ENCODE data around the gene CNTNAP4. TPM values are rescaled to one million over a fixed set of nuclear protein-coding genes. Genes with fewer than 3 reads are reported as not detected.

CNTNAP4 gene
- total and polyA plus RNA-seq, 2 of the 8 experiments (the other 6 are each of a cell fraction or from before 2014, with no cell fraction given), result not detected

DNA sequence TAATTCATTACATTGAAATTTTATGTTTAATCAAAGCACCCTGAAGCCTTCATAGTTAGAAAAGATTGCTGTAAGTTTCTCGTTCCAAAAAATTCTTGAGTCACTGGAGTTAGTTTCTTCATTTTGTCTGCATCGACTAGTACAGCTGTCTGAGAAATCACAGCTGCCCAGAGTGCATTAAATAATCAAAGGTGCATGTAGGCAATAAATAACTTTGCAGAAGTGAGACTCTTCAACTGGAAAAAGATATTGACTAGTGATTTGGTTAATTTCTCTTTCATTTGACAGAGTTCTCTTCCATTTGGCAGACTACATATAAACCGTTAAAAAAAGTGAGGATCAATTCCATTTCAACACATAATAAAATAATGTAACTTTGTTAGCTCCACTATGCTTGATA lies 234.0 kb downstream of the CNTNAP4 start:
- no peak overlapping the region for H3K4me2 ChIP-seq (ENCODE audit: insufficient read depth in 1 of 2, low read depth in 2 of 2, low read length in 2 of 2)
- H3K4me3 ChIP-seq (ENCODE audit: extremely low read depth in 1 of 4, insufficient read depth in 2 of 4, low read depth in 3 of 4, low read length in 4 of 4), result no peak overlapping the region
- no peak overlapping the region for H4K8ac ChIP-seq (ENCODE audit: extremely low read depth, insufficient read depth, low read length)
- TF ChIP-seq SP2 (IDR thresholded peaks at IDR 0.05; ENCODE audit: low read length), result no peak
- no peak for TF ChIP-seq JUND (IDR thresholded peaks at IDR 0.05; ENCODE audit: low read length)
- TF ChIP-seq RNF2 (IDR thresholded peaks at IDR 0.05; ENCODE audit: borderline replicate concordance, low read depth, low read length, missing control alignments, poor library complexity, severe bottlenecking), result no peak
- no peak for TF ChIP-seq RFX5 (IDR thresholded peaks at IDR 0.05; ENCODE audit: borderline replicate concordance, low read depth, low read length)
- TF ChIP-seq KDM1A (IDR thresholded peaks at IDR 0.05; ENCODE audit: borderline replicate concordance, low read length), result no peak
- TF ChIP-seq CEBPB (IDR thresholded peaks at IDR 0.05; ENCODE audit: low read depth, low read length), result no peak
- TF ChIP-seq KDM5A (IDR thresholded peaks at IDR 0.05; ENCODE audit: low read length), result no peak
- no peak for TF ChIP-seq MAFK (IDR thresholded peaks at IDR 0.05; ENCODE audit: low read depth, low read length)
- TF ChIP-seq HDAC2 (IDR thresholded peaks at IDR 0.05; ENCODE audit: borderline replicate concordance in 1 of 2, low read depth in 2 of 2, low read length in 2 of 2), result no peak
- TF ChIP-seq CBX8 (IDR thresholded peaks at IDR 0.05; ENCODE audit: borderline replicate concordance, low read depth, low read length), result no peak
- POLR2A ChIA-PET (ENCODE audit: partially characterized antibody), result no interaction called here
- H3K27ac ChIP-seq (ENCODE audit: low read depth, low read length), result no peak overlapping the region
- no peak overlapping the region for H3K56ac ChIP-seq (replicated peaks; ENCODE audit: insufficient read length, low read depth, low read length)
- H3K9me3 ChIP-seq (ENCODE audit: insufficient read depth in 2 of 2, low read depth in 1 of 2, low read length in 1 of 2), result no peaks in the 10 kb centered on the region
- H2BK15ac ChIP-seq (ENCODE audit: low read length), result no peak overlapping the region
- H2BK5ac ChIP-seq (ENCODE audit: low read depth, low read length), result no peak overlapping the region
- peaks cover 0 to 2% of the 10 kb centered on the region in 2 experiments for H4K20me1 ChIP-seq (replicated peaks in 1 of 2; ENCODE audit: control insufficient read depth in 1 of 2, insufficient read depth in 2 of 2, low read length in 2 of 2)
- H3K4me1 ChIP-seq (replicated peaks in 1 of 4; ENCODE audit: control insufficient read depth in 3 of 4, insufficient read depth in 4 of 4, low read length in 3 of 4), result no peaks in the 10 kb centered on the region; a peak in 1 of 7 replicates
- H3K14ac ChIP-seq (ENCODE audit: insufficient read length), result no peak overlapping the region
- H3K23ac ChIP-seq (ENCODE audit: insufficient read length), result no peak overlapping the region
- no peak overlapping the region for H4K5ac ChIP-seq (ENCODE audit: insufficient read length, low read depth, low read length)
- H2BK20ac ChIP-seq (ENCODE audit: low read length), result no peak overlapping the region
- no peaks in the 10 kb centered on the region for H3K27me3 ChIP-seq (replicated peaks in 1 of 4; ENCODE audit: control insufficient read depth in 3 of 4, extremely low read depth in 1 of 4, insufficient read depth in 3 of 4, low read length in 3 of 4)
- WGBS, 2 experiments (ENCODE audit: extremely low coverage in 1 of 2, insufficient coverage in 1 of 2, insufficient read length in 1 of 2, insufficient replicate concordance in 2 of 2, low coverage in 1 of 2, low lambda C conversion rate in 2 of 2, missing lambda C conversion rate in 1 of 2), result 92% methylated on average over 3 of the region's 3 CpGs; no CpG with 5 or more reads in 1 of the 2 experiments
- no peak overlapping the region for H2BK120ac ChIP-seq (replicated peaks; ENCODE audit: low read depth, low read length)
- H3K79me2 ChIP-seq (ENCODE audit: control insufficient read depth in 1 of 2, insufficient read depth in 2 of 2, low read length in 2 of 2), result no peaks in the 10 kb centered on the region
- no peaks in the 10 kb centered on the region for H3K79me1 ChIP-seq (ENCODE audit: low read depth, low read length)
- no peak overlapping the region for H2AFZ ChIP-seq (ENCODE audit: low read length)
- FAIRE-seq (no peak), DNase-seq (ENCODE audit: low read depth in 1 of 2, low spot score in 2 of 2) (no peak)
- CTCF ChIA-PET (ENCODE audit: partially characterized antibody), result interaction anchor here (0.6 kb wide), 1 partner anchor 142 kb away, joined by 3 read pairs; no protein-coding TSS in a partner anchor
- H4K91ac ChIP-seq (replicated peaks; ENCODE audit: insufficient read length, low read length), result no peak overlapping the region
- no peak overlapping the region for H2BK12ac ChIP-seq (ENCODE audit: low read depth, low read length)
- no peak overlapping the region for H3K4ac ChIP-seq (replicated peaks; ENCODE audit: insufficient read length, low read depth, low read length)
- no peak overlapping the region for H3K18ac ChIP-seq (ENCODE audit: extremely low read depth, low read length)
- no peak overlapping the region for H2AK5ac ChIP-seq (ENCODE audit: low read depth, low read length)
- H3K36me3 ChIP-seq (ENCODE audit: control insufficient read depth in 2 of 4, insufficient read depth in 4 of 4, low read length in 3 of 4), result no peaks in the 10 kb centered on the region
- H3K23me2 ChIP-seq (ENCODE audit: low read depth, low read length), result no peaks in the 10 kb centered on the region; the same call in 1 of the 2 replicates
- H3K9ac ChIP-seq (replicated peaks in 1 of 4; ENCODE audit: extremely low read depth in 1 of 4, low read depth in 3 of 4, low read length in 3 of 4), result no peak overlapping the region
